ELR (cell line): Measurements from ENCODE around the gene CHERP.
A peak's percentile ranks its signal among the peaks of the same experiment; 100 is the strongest.
"Not testable (repeated sequence)": the region's sequence is repeated elsewhere in the genome, so short reads cannot be mapped to it uniquely, and the experiment has no call there.

Experiments
- DNase-seq: peaks from one replicate; pipeline ENCODE4 v3.0.0-alpha.2; 2015; ENCODE audit warnings: low read depth

The CHERP gene

GRCh38 chr19:16576690-16577530 is 34.7 kb upstream of the CHERP start:
- DNase-seq = no peak

GRCh38 chr19:16575861-16576689 is 33.8 kb upstream of the CHERP start:
- DNase-seq = no peak

- DNase-seq = no peak
Observed at GRCh38 chr19:16575282-16575681, 33.0 kb upstream of the CHERP start.

- no peak for DNase-seq
Observed at GRCh38 chr19:16573925-16574324, 31.7 kb upstream of the CHERP start.

- DNase-seq = no peak
Observed at GRCh38 chr19:16573296-16573695, 31.1 kb upstream of the CHERP start.

GRCh38 chr19:16572332-16573211 is 30.3 kb upstream of the CHERP start, which contains the start of gene SLC35E1:
Gene SLC35E1, minus strand, starts transcription at chr19:16572415. Its CDS starts 51 bp downstream, at chr19:16572364.
- DNase-seq = peak; percentile 96

- peak; percentile 56 for DNase-seq
Observed at GRCh38 chr19:16571822-16572331, 29.6 kb upstream of the CHERP start.

GRCh38 chr19:16571283-16571682 is 29.0 kb upstream of the CHERP start:
- peak; percentile 57 for DNase-seq

GRCh38 chr19:16569609-16570320 is 27.5 kb upstream of the CHERP start:
- no peak for DNase-seq

GRCh38 chr19:16566702-16567101 is 24.5 kb upstream of the CHERP start:
- no peak for DNase-seq

GRCh38 chr19:16566161-16566560 is 23.9 kb upstream of the CHERP start:
- no peak for DNase-seq

- no peak for DNase-seq
Observed at GRCh38 chr19:16564842-16565241, 22.6 kb upstream of the CHERP start.

- DNase-seq = no peak
Observed at GRCh38 chr19:16562608-16563025, 20.4 kb upstream of the CHERP start.

- no peak for DNase-seq
Observed at GRCh38 chr19:16561382-16561781, 19.1 kb upstream of the CHERP start.

- DNase-seq = no peak
Observed at GRCh38 chr19:16559780-16560276, 17.6 kb upstream of the CHERP start.

GRCh38 chr19:16554776-16555175 is 12.5 kb upstream of the CHERP start:
- DNase-seq = no peak

- DNase-seq = not testable (repeated sequence)
Observed at GRCh38 chr19:16551902-16552301, 9.7 kb upstream of the CHERP start.

- DNase-seq = no peak
Observed at GRCh38 chr19:16548956-16549355, 6.7 kb upstream of the CHERP start.

- DNase-seq = no peak
Observed at GRCh38 chr19:16544473-16545231, 2.4 kb upstream of the CHERP start.

- not testable (repeated sequence) for DNase-seq
Observed at GRCh38 chr19:16543734-16544133, 1.5 kb upstream of the CHERP start.
